ENCODE data around the gene WASF2.
"Not testable (repeated sequence)": the region's sequence is repeated elsewhere in the genome, so short reads cannot be mapped to it uniquely, and the experiment has no call there.

Gene WASF2

DNA sequence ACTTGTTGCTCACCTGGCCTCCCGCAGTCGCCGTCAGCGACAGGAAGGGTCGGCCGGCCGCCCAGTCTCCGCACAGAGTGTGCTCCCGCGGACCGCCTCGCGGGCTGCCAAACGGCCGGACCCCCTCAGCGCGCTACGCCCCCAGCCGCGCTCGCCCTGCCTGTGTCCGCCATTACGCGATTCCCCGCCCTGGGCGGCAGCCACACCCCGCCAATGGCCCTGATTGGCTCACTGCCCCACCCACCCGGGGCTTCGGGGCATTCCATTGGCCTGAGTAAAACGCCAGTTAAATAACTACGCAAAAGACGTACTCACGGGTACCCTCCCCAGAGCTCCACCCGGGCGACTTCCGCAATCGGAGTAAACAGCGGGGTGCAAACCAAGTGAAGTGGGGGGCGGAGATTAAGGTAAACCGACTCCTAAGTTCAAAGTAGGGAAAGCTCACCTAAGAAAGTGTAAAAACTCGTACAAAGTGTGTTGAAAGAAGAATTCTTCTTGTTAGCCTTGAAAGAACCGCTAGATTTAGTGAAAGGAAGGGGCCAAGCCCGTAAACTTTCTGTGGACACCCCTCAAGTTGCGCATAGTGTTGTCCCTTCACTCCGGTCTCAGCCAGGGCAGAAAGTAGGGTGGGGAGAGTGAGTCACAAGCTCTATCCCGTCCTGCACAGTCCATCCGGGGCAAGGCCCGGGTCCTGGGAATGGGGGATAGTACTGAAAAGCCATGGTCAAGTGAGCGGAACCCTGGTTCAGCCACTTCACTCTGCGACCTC lies at the start of gene WASF2:
WASF2 (minus strand) TSS at position 195 of the 769 bp plus-strand sequence. CDS start 61,277 bp downstream, outside the sequence.
- peak; percentile 93 to 96 for DNase-seq (ENCODE audit: low read depth in 2 of 2)

GRCh38 chr1:27538793-27539192 lies 48.8 kb upstream of the WASF2 start:
- DNase-seq (ENCODE audit: low read depth in 2 of 2) = no peak

DNA sequence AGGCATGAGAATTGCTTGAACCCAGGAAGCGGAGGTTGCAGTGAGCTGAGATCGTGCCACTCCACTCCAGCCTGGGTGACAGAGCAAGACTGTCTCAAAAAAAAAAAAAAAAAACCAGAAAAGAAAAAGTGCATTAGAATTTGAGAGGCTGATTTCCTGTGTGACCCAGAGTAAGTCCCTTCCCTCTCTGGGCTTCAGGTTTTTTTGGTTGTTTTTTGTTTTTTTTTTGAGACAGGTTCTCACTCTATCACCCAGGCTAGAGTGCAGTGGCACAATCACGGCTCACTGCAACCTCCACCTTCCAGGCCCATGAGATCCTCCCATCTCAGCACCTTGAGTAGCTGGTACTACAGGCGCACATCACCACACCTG lies 48.3 kb upstream of the WASF2 start:
- not testable (repeated sequence) for DNase-seq (ENCODE audit: low read depth in 2 of 2)

DNA sequence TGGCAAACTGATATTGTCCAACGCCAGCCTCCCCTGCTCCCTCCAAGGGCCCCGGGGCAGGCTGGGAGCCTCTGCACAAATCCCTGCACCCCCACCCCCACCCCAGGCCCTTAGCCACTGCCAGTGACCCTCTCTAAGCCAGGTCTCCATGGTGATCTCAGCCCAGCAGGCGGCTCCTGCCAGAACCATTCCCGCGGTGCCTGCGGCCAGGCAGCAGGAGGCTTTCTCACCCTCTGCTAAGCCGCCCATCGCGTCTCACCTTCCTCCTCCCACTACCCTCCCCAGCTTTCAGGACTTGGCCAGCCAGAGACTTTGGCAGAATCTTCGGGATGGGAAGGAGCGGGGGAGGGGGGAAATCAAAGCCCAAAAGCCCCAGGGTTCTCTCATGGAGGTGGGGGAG lies 46.8 kb upstream of the WASF2 start:
- no peak for DNase-seq (ENCODE audit: low read depth in 2 of 2)

- no peak for DNase-seq (ENCODE audit: low read depth in 2 of 2)
Observed at GRCh38 chr1:27536010-27536757, 46.2 kb upstream of the WASF2 start.

GRCh38 chr1:27535386-27535785 lies 45.4 kb upstream of the WASF2 start:
- DNase-seq (ENCODE audit: low read depth in 2 of 2) = no peak

DNA sequence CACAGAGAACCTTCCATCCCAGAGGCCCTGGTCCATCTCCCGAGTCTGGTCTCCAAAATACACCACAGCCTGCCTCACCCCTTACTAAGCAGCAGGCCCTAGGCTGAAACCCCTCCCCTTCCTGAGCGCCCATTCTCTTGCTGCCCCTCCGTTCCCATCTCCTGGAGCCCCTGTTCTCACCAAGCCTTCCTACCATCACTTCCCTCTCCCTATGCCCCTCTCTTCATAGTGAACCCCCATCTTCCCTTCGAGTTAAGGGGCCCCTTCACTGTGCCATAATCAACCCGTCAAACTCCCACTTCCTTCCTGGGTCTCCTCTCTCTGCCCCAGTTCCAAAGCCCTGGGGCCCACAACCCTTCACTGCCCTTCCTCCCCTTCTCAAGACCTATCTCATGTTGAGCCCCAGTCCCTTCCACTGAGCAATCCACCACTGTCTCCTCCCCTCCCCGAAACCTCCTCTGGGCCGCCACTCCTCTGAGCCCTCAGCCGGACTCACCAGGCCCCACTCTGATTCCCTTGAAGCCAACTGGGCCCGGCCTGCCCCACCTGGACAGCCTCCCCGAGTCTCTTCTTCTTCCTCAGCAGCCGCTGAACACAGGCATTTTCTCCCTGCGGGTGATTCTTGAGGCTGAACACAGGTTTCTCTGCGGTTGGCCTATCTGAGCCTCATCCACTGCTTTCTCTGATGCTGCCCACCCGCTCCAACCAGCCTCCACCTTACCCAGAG lies 42.2 kb upstream of the WASF2 start:
- DNase-seq (ENCODE audit: low read depth in 2 of 2) = no peak

DNA sequence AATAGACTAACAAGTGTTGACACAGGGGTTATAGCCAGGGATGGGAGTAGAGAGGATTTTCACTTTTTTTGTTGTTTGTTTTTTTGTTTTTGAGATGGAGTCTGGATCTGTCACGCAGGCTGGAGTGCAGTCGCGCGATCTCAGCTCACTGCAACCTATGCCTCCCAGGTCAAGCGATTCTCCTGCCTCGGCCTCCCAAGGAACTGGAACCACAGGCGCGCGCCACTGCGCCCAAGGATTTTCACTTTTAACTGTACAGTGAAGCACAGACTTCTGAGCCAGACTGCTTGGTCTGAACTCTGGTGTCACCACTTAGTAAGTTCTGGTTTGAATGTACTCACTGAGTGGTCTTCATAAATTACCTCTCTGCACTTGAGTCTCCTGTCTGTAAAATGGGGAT lies 40.2 kb upstream of the WASF2 start:
- no peak for DNase-seq (ENCODE audit: low read depth in 2 of 2)

DNA sequence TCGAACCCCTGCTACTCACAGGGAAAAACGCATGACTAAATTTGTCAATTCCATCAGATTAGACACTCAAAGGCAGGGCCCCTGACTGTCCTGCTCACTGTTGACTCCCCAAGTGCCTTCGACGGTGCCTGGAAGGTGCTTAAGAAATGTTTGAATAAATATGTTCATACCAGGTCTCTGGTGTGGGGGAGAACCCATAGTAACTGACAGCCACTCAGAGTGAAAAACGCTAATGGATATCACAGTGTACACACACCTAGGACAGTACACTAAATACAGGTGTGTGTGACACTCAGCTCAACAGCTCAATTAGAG lies 39.7 kb upstream of the WASF2 start:
- DNase-seq (ENCODE audit: low read depth in 2 of 2) = no peak

GRCh38 chr1:27528818-27529703 lies 39.1 kb upstream of the WASF2 start:
- no peak for DNase-seq (ENCODE audit: low read depth in 2 of 2)

DNA sequence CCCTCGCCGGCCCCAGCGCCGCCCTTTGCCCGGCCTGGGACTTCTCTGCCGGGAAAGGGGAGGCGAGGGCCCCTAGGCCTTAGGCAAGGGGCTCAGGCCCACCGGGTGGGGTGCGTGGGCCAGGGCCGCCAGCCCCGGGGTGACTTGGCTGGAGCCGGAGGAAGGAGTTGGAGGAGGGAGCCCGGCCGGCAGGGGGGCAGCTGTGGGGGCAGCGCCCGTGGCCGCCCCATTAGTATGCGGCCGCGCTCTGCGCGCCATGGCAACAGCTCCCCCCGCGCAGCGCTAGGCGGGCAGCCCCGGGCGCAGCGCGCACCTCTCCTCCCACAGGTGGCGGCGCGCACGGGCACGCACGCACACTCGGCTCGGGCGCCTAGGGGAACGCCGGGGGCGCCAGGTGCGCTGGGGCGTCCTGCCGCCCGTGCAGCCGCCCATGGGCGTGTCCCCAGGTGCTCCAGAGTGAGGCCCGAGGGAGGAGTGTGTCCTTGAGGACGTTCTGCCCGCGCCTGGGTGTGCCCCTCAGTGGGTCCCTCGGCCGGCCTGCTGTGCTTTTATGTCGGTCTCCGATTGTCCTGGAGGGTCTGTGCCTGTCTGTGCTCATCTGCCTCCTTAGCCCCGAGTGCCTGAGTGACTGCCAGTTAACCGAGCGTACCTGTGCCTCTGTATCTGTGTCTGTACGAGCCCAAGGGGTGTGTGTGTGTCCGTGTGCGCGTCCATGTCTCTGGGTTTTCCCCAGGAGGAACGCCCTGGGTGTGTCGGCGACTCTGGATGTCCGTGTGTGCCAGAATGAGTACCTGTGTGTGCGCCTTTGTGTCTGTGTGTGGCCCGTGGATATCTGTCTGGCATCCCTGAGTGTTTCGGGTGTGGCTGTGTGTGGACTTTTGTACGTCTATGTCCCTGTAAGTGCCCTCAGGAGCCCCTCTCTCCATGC lies 38.2 kb upstream of the WASF2 start:
- peak in 1 of 2 donors; percentile 38 for DNase-seq (ENCODE audit: low read depth in 2 of 2)

DNA sequence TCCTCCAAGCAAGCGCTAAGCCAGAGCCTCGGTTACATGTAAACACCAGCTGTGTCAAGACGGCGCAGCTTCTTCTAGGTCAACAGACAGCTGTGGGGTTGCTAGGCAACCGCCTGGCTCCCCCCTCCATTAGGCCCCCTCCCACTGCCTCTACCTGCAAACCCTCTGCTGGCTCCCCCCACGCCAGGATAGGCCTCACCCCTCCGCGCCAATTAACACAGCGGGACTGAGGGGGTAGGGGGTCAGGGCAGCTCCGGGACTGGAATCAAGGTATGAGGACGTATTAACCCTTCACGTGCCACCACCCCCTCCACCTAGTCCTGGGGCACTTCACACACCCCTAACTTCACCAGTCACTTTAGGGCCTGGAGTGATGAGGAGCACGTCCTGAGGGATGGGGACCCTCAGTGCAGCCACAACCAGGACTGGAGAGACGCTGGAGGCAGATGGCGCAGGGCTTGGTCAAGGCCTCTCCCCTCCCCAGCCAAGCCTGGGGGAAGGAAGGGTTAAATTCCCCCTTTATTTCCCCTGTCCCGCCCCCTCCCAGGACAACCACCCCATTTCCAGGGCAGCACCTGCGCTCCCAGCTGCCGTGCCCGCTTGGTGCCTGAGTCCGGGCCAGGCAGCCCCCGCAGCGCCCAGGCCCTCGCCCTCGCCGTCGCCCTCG lies 37.4 kb upstream of the WASF2 start:
- no peak for DNase-seq (ENCODE audit: low read depth in 2 of 2)

- DNase-seq (ENCODE audit: low read depth in 2 of 2) = no peak
Observed at GRCh38 chr1:27526569-27527222, 36.7 kb upstream of the WASF2 start.

- DNase-seq (ENCODE audit: low read depth in 2 of 2) = peak; percentile 47 to 54
Observed at GRCh38 chr1:27525296-27526272, 35.6 kb upstream of the WASF2 start.

GRCh38 chr1:27523337-27524020 lies 33.5 kb upstream of the WASF2 start:
- no peak for DNase-seq (ENCODE audit: low read depth in 2 of 2)

DNA sequence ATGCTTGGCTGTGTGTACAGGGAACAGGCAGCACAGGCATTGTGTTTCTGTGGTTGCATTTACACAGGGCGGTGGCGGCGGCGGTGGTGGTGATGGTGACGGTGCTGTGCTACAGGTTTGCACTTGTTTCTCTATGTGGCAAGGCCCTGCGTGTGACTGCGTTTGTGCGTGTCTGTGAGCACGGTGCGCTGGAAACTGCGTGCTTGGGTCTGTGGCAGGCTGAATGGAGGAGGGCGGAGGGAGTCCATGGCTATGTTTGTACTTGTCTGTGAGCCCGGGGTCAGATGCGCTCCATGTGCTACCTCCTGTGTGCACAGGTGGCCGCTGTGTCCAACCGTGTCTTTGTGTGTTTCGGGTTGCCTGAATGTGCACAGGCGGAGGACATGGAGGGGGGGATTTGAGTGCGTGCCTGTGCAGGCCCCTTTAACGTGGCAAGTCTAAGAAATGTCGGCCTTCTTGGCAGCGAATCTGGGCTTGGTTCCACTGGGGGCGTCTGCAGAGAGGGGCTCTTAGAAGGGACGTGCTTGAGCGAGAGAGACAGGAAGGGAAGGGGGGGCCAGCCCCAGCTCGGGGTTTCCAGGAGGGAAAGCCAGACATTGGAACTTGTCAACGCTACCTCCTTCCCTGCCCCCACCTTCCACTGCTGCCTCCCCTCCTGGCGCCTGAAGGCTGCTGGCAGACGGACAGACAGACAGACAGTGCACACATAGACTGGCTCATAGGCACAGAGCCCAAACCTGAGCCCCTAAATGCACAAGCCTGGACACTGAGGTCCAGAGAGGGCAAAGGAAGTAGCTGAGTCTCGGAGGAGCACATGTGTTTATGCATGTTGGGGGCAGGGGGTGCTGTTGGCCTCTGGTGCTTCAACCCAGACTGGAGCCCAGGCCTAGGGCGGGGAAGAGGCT lies 32.7 kb upstream of the WASF2 start:
- peak; percentile 47 to 57 for DNase-seq (ENCODE audit: low read depth in 2 of 2)
